GM12892 (cell line): ENCODE data around the gene PLCG2.

Experiments
- POLR2A ChIP-seq: IDR thresholded peaks from 2 replicates; pipeline ENCODE4 v1.6.1; 2011; ENCODE audit warnings: low read depth, low read length, control low read depth
- POLR2AphosphoS5 ChIP-seq: IDR thresholded peaks from 2 replicates; pipeline ENCODE4 v1.6.1; 2011; ENCODE audit warnings: low read depth, low read length, control low read depth
- TAF1 ChIP-seq: IDR thresholded peaks from 2 replicates; pipeline ENCODE4 v1.6.1; 2011; ENCODE audit warnings: low read depth, mild to moderate bottlenecking, control low read depth, low read length, borderline replicate concordance

GRCh38 chr16:81730090-81731051, 48.7 kb upstream of the PLCG2 start:
- no peak for TF ChIP-seq TAF1
- no peak for TF ChIP-seq POLR2A
- no peak for TF ChIP-seq POLR2AphosphoS5
